NK-92 (cell line): ENCODE measurements around the gene SV2B.

ENCODE experiments used
- DNase-seq: peaks from one replicate; lab custom pipeline; 2025; ENCODE audit not compliant: unreplicated experiment; lab: John Stamatoyannopoulos, UW

The SV2B gene

DNA sequence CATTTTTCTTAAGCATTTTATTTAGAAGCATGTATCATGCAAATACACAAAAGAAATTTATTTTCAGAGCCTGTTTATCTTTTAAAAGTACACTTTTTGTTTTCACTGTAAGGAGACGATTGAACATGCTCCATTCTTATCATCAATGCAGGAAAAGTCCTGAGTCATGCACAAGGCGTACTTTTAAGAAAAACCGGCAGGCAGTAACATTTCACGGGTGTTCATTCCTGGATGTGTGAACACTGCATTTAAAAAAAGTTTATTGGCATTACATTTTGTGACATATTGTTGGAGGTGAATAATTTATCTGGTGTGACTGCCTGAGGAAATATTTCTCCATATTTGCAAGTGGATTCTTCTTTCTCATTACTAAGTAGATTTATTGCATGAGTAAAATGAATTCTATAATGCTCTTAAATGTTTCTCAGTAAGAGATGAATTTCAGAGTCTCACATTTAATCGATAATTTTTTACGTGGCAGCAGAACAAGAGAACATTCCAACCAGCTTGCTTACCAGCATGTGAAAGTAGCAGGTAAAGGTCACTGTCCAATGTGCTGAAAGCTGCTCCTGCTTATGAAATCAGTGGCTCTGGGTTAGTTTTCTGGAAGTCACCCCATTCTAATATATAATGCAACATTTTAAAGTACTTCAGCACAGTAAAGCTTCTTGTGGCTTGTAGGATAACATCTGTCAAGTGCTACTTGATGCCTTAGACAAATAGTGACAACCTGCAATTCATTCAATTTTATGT lies 87.0 kb downstream of the SV2B start:
- DNase-seq = no peak

DNA sequence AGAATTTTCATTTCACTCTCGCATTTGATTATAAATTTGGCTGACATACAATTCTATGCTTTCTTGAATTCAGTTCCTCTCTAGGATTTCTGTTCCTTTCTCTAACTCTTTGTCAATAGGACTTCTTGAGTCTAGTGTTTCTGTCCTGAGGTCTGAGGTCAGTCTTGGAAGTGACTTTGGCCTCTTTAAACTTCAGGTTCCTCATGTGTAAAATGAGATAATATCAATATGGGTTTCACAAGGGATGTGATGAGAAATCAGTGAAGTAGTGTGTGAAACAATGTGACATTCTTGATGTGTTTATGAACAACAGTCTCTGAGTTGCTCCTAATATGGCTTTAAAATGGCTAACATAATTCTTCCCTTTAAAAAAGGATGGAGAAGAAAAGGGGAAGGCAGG lies 92.2 kb downstream of the SV2B start:
- no peak for DNase-seq

DNA sequence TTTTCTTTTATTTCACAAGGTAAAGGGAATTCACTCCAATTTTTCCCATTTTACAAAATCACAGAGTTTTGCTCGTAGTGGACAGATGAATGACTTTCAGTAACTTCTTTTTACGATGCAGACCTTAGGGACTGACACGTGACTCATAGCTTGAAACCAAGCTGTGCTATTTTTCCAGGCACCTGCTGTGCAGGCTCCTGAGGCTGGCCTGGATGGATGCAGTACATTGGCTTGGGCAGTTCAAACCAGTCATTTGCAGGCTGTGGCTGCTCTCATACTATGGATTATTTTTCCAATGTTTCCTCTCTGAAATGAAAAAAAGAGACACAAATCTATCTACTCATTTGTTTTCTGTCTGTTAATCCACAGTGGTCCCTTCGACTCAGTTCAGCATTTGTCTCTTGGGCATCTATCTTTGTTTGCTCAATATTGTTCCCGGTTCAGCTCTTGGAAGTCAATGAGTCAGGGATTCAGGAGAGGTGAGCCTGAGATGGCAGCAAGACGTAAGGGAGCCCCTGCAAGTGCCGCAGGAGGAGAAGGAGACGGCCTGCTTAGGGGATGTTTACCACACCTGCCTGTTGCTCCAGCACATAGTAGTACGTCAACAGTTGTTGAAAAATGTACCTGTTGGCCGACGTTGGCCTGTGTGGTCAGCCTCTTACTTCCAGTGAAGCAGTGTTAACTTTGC lies 92.8 kb downstream of the SV2B start:
- no peak for DNase-seq

DNA sequence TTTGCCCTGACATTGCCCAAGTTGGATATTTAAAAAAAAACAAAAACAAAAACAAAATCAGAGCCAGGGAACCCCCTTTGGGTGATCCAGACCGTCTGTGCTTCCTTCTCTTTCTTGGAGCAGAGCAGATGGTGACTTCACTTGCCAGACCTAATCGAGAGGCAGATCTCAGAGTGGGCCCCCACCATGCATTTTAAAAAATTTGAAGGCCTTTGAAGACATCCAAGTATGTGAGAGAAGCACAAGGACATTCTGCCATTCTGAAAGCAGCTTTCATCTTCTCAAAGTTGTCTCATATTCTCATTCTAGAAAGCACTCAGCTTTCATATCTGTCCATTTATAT lies 93.3 kb downstream of the SV2B start:
- DNase-seq = no peak

DNA sequence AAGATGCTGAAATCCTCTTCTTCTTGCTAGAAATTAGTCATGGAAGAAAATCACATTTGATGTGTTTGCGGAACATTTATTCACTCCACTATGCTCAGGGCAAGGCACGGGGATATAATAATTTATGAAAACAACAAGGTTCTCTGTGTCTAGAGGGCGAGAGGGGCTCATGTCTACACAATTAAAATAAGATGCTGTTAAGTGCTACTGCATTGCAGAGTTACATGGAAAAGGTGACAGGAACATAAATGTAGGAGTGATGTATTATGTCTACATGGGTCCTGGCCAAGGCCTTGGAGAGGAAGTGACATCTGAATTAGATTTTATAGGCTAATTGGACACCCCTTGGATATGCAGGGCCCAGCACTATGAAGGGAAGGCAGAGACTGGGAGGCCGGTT lies 96.1 kb downstream of the SV2B start:
- no peak for DNase-seq

DNA sequence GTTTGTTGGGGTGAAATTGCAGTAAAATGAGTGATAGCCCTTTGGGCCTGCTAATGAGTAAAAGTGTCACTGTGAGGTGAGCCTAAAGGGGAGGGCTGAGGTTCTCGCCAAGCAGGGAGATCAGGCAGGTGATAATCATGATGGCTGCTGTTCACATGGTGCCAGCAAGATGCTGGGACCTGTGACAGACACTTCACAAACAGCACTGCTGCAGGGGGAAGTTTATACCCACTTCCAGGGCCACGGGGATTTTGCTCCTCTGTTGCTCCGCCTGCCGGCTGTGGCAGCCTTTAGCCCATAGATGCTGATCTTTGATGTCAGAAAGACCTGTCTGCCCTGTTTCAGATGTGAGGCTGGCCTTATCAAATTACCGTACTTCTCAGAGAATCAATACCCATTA lies 96.7 kb downstream of the SV2B start:
- DNase-seq = no peak

DNA sequence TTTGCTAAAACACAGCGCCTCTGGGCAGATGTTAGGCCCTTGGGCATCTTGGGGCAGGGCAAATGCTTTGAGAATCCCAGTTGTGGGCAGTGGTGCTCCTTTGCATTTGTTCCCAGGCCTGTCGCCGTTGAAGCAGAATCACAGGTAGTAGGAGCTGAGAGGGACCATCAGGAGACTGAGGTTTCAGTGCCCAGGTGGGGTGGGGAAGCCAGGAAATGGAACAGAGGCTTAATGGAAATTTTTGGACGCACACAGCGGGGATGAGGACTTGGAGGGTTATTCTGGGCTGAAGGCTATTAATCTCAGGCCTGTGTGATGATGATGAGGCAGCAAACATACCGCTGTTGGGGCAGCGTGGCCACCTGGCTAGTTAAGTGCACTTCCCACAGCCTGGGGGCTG lies 99.5 kb downstream of the SV2B start:
- no peak for DNase-seq

DNA sequence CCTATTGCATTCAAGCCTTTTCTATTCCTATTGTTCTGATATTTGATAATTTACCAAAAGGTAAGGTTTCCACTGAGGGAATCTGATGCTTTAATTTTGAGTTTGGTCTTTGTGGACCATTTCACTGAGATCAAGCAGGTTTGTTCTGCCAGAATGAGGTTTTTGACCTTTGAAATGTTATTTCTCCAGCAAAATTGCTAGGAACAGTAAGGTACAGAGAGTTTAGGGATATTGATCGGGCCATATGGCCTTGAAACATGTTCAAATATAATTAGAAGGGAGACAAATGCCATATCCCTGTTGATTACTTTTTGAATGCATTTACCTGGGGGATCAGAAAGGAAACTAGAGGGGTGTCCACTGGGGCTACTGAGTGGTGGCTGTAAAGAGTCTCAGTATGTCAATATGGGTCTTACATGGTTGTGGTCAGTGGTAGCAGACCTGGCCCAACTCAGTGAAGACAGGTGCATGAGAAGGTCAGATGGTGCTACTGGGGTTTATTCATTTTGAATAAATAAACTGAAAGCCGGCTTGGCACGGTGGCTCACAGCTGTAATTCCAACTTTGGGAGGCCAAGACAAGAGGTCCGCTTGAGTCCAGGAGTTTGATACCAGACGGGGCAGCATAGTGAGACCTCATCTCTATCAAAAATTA lies 100.2 kb downstream of the SV2B start:
- DNase-seq = no peak

DNA sequence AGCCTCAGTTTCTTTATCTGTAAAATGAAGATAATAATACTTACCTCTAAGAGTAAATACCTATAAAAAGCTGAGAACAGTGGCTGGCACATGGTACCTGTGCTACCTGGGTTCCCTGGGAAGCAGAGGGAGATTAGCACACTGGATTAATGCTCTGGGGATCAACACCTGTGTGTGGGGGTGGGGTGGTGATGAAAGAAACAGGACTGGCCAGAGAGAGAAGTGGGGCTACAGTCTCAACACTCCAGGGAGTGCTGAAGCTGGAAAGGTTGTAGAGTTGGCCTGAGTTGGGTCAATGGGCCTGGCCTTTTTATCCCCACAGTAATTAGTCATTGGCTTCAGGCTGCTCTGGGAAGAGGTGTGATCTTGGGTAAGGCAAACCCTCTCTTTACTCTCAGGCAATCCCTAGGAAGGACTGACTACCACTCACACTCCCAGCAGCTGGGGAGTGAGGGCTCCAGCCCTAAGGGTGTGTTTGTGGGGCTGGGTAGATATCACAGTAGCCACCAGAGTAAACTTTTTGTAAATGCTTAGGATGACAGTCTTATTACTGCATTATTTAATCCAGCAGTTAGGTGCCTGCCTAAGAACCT lies 102.5 kb downstream of the SV2B start:
- no peak for DNase-seq

DNA sequence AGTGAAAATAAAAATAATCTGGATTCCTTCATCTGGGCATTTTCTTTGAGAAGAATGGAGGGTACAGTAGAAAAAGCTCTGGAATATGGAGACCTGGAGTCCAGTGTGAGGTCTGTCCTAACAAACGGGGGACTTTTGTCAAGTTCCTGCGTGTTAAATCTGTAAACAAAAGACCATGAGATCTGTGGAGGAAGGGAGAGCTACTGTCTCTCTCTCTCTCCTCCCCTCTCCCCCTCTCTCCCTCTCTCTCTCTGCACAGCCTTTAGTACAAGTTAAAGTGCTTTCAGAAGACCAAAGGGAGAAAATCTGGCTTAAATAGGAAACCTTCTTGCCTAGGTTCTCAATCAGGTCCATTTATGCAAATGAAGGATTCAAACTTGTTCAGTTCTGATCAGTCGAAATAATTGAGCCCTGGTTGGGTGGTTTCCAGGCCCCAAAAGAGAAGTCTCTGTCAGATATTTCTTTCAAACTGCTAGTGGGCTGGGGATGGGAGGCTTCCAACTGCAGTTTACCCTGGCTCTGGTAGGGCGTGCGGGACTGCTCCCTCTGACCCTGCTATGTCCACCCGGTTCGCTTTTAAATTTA lies 103.7 kb downstream of the SV2B start:
- no peak for DNase-seq

DNA sequence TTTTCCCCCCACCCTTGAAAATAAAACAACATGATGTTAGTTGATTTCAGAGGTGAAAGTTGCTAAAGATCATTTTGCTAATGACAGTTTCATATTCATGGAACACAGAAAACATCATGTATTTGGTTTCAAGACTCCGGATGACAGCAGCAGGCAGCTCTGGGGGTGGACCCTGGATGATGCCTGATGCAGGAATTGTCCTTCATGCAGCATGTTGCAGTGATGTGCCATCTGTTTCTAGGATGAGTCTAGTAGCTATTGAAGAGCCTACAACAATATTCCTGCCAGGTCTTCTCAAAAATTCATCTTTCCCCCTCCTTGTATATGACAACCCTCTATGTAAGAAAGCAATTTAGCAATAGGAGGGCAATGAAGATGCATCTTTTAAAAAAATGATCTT lies 108.3 kb downstream of the SV2B start:
- DNase-seq = no peak

DNA sequence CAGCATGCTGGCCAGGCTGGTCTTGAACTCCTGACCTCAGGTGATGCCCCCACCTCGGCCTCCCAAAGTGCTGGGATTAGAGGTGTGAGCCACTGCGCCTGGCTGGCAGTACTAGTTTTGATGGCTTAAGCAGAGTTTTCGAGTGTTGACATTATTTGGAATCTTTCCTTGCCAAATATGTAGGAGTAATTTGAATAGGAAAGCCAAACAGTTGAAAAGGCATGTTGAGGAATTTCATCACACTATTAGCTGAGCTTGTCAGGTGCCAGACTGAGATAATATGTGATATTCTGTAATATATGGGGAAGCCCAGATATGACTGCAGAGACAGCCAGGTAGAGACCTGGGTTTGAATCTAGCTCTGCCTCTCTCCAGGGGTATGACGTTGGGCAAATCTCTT lies 109.3 kb downstream of the SV2B start:
- DNase-seq = no peak

DNA sequence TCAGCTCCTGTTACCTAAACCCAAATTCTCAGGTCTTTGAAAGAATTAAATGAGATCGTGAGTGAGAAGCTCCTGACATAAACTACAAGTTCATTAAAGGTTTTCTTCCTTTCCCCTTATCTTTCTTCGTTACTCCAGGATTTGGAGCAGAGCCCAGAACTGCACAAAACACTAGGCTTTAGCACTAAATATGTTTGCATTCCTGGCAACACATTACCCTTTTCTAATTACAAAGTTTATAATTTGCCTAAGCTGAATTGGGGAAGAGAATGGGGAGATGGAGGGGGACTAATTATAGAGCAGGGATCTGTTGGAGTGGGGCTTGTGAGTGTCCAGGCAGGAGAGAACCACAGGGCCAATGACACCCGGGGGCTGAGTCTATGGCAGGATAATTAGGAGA lies 109.7 kb downstream of the SV2B start:
- DNase-seq = no peak

DNA sequence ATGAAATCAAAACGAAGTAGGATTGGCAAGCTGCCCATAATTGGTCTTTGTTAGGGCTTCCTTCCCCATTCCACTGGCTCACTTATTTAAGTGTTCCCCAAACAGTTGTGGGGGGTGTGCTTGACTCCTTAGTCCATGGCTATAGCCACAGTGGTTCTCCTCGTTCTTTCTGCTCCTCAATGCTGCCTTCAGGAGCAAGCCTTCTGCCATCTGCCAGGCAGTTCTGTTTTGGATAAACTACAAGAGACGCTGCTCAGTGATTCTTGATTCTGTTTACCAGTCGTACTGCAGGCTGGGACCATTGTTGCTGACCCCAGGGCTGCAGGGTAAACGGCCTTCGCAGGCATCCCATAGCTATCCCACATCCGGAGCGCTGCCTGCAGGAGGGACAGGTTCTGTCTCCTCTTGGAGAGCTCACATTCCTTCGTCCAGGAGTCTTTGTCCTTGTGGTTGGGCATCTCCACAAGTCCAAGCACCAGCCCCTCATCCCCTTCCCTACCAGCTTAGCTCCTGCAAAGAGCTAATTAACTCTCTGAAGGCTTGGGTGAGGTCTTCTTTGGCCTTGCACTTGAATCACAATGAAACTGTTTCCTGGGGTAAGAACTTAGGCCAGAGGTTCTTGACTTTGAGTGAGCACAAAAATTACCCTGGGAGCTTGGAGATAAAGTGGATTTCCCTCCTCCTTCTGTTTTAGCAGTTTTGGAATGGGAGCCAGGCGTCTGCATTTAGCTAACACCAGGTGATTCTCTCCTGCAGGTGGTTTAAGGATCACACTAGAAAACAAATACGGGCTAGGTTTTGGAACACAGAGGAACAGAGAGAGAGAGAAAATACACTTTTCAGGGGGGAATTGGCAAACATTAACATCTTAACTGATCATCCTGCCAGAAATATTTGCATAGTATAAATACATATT lies 114.9 kb downstream of the SV2B start:
- DNase-seq = no peak

DNA sequence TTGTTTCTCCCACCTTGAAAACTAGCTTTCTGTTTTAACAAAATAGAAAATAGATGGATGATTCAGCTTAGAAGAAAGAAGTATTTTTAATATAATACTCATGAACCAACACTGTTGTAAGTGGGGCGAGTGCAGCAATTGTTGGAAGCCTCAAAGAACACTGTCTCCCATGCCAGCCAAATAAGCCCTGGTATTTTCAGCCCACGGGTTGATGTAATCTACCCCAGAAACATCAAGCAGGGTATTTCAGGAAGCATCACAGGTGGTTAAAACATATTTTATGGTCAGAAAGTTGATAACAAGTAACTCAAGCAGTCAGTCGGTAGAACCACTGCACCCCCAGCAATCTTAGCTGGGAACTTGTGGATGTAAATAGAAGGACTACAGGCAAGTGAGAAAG lies 115.9 kb downstream of the SV2B start:
- DNase-seq = no peak

DNA sequence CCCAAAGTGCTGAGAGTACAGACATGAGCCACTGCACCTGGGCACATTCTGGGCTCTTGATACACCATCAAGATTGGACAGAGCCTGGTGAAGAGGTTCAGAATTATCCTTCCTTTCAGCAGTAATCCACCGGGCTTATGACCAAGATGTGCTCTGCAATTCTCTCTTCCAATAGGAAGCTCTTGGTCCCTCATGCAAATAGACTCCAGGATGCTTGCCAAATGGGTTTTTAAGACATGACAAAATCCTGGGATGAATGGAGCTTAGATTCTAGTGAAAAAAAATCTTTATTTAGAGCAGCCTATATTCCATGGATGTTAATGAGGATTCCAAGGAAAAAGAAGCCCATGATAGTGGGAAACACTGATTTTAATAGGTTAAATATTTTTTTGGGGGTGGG lies 119.1 kb downstream of the SV2B start:
- DNase-seq = no peak

DNA sequence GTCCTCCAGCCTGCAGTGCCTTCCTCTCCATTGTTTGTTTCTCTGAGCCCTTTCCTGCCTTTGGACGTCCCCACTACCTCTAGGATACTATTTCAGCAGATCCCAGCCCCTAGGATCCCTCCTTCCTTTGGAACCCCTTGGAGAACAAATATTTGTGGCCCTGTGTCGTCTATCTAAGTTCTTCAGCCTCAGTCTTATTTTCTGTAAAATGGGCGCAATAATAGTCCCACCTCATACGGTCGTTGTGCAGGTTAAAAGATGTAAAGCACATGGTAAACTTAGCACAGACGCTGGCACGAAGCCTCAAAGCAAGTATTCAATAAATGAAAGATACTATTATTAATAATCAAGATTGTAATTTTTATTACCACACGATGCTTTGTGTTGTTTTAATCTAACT lies 122.0 kb downstream of the SV2B start:
- DNase-seq = no peak

DNA sequence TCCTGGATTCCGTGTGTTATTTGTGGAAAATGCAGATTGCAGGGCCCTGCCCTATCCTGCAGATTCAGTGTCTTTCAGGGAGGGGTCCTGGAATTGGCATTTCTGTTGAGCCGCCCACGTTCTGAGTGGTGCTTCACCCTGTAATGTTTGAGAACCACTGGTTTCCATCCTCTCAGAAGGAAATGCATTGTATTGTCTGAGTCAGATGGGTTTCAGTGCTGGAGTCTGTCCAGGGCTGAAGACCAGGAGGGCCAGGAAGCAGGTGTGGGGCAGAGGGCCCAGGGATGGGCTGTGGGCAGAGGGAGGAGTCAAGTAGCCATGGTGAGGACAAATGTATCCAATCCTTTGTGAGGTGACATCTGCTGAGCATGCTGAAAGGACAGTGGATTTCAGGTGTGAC lies 123.8 kb downstream of the SV2B start:
- DNase-seq = no peak

DNA sequence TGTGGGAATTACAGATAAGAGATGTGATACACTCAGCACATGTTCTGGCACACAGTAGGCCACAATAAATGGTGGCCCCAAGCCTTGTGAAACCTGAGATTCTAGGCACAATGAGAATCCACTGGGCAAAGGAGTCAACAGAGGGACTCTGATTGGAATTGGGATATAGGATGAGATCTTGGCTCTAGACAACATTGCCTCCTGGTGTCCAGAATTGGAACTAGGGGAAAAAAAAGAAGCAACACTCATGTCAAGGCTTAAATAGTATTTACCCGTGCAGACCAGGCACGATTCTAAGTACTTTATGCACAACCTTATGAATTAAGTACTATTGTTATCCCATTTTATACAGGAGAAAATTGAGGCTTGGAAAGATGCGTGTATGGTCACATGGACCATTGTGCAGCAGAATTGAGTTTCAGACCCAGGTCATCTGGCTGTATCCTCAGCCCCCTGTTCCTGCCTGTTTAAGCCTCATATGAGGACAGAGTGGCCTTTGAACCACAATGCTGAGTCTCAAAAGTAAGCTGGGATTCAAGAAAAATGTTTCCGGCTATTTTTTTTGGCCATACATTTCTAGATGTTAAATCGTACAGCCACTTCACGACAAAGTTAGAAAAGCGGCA lies 124.8 kb downstream of the SV2B start:
- no peak for DNase-seq

DNA sequence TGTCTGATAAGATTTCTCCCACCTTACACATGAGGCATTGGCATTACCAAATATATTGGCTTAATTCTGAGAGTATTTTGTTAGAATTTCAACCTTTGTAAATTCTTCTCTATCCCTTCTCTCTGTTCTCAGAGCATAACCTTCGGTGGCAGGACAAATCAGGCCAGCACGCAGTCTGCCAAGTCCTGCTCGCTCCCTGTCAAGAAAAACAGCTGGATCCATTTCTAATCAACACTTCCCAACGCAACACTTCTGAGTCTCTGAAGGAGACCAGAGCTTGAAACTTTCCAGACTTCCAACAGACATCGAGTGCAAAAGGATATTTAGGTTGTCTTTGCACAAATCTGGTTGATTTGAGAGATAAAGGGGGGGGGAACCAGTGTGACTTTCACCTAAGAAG lies 125.7 kb downstream of the SV2B start:
- DNase-seq = no peak
